ENCODE results near the gene DPYD. TPM values are rescaled to one million over a fixed set of nuclear protein-coding genes. Genes with fewer than 3 reads are reported as not detected.

The DPYD gene
- total and polyA plus RNA-seq, 9 of the 15 experiments (the other 6 are each of a cell fraction or from before 2014, with no cell fraction given): 0.03 to 0.25 (median 0.08) TPM; not detected in 2

- ChIA-PET POLR2A (no interaction called here), CTCF (ENCODE audit: low intra/inter-chr PET ratio) (no interaction called here)
- Histone ChIP-seq H3K9me3 (replicated peaks; ENCODE audit: control insufficient read depth, insufficient read depth, low read depth, low read length) (no peaks in the 10 kb centered on the region; the same call in 1 of the 2 replicates), H3K27me3 (ENCODE audit: control insufficient read depth in 2 of 2, insufficient read depth in 2 of 2, low read length in 2 of 2) (no peaks in the 10 kb centered on the region), H4K20me1 (replicated peaks; ENCODE audit: control insufficient read depth, insufficient read depth, low read length) (no peaks in the 10 kb centered on the region), H3K4me3 (no peak overlapping the region), H3K9ac (ENCODE audit: insufficient read depth in 1 of 2, low read depth in 2 of 2, low read length in 2 of 2) (no peak overlapping the region), H3K36me3 (ENCODE audit: control insufficient read depth, insufficient read depth, low read length) (no peaks in the 10 kb centered on the region), H3K9me1 (ENCODE audit: control insufficient read depth, insufficient read depth, low read length) (no peaks in the 10 kb centered on the region), H3K4me2 (ENCODE audit: insufficient read depth, low read length) (no peak overlapping the region), H2AFZ (ENCODE audit: low read depth, low read length) (no peak overlapping the region), H3K27ac (ENCODE audit: extremely low read depth, low read depth, low read length) (no peak overlapping the region), H3K4me1 (replicated peaks in 1 of 2; ENCODE audit: control insufficient read depth in 2 of 2, insufficient read depth in 2 of 2, low read length in 2 of 2) (no peaks in the 10 kb centered on the region), H3K79me2 (ENCODE audit: control insufficient read depth, insufficient read depth, low read length) (no peaks in the 10 kb centered on the region)
- ATAC-seq (no peak), DNase-seq (ENCODE audit: extremely low read depth in 1 of 4, low spot score in 3 of 4) (no peak), FAIRE-seq (no peak)
- in situ Hi-C loops (cut with MboI) (no loop called here), intact Hi-C loops (cut with micrococcal nuclease) (no loop called here)
- BruUV-seq (replicated peaks): no TSS peak
- TF ChIP-seq BRCA1 (IDR thresholded peaks at IDR 0.05) (no peak), BRCA1 (CRISPR knock-in tag; IDR thresholded peaks at IDR 0.05) (no peak), ZBTB12 (CRISPR knock-in tag; IDR thresholded peaks at IDR 0.05) (no peak), STAT5B (CRISPR knock-in tag; IDR thresholded peaks at IDR 0.05) (no peak), RBBP5 (IDR thresholded peaks at IDR 0.05; ENCODE audit: borderline replicate concordance, insufficient read depth, low read length, poor library complexity, severe bottlenecking) (no peak), EWSR1 (IDR thresholded peaks at IDR 0.05; ENCODE audit: borderline replicate concordance, low read depth, partially characterized antibody) (no peak), ETV6 (IDR thresholded peaks at IDR 0.05; ENCODE audit: borderline replicate concordance in 1 of 2, low read depth in 2 of 2, low read length in 1 of 2) (no peak), ETV6 (CRISPR knock-in tag; IDR thresholded peaks at IDR 0.05; ENCODE audit: borderline replicate concordance) (no peak), ATF2 (CRISPR knock-in tag; IDR thresholded peaks at IDR 0.05) (no peak), CEBPG (CRISPR knock-in tag; IDR thresholded peaks at IDR 0.05) (no peak), CEBPG (tag; conservative IDR thresholded peaks at IDR 0.05 in 1 of 2, IDR thresholded peaks at IDR 0.05 in 1 of 2) (no peak), CREBBP (IDR thresholded peaks at IDR 0.05; ENCODE audit: low read depth, low read length) (no peak), MXD1 (CRISPR knock-in tag; IDR thresholded peaks at IDR 0.05; ENCODE audit: borderline replicate concordance, poor library complexity, severe bottlenecking) (no peak), GATA2 (CRISPR knock-in tag; IDR thresholded peaks at IDR 0.05) (no peak), RBM17 (IDR thresholded peaks at IDR 0.05; ENCODE audit: borderline replicate concordance, low read depth, low read length) (no peak), NR2C1 (IDR thresholded peaks at IDR 0.05) (no peak), NR2C1 (tag; IDR thresholded peaks at IDR 0.05) (no peak), ZKSCAN8 (CRISPR knock-in tag; IDR thresholded peaks at IDR 0.05) (no peak)
Measured at GRCh38 chr1:97332716-97333115, 588.1 kb downstream of the DPYD start.
